HEK293 (cell line): ENCODE data around the gene PTPN6.

Experiments
- CTCF ChIA-PET: fragments of 350-600 bp; formaldehyde crosslinking; extraction: SDS; loops from one replicate; lab custom pipeline; 2021; ENCODE audit warnings: antibody characterized with exemption; lab: Yijun Ruan, JAX
- POLR2A ChIA-PET: fragments of 300-600 bp; formaldehyde crosslinking; extraction: SDS; loops from one replicate; lab custom pipeline; 2020; ENCODE audit warnings: antibody characterized with exemption, inconsistent platforms; lab: Yijun Ruan, JAX
- H3K27ac ChIP-seq: fragments of 200-500 bp; sonication (Bioruptor generic); 2 replicates; pipeline ENCODE4 v1.5.1; 2014; ENCODE audit warnings: low read depth, low read length, control low read depth, inconsistent platforms; ENCODE audit errors: extremely low read depth
- H3K36me3 ChIP-seq, 2 experiments: fragments of 200-500 bp in 1 of 2; sonication (Bioruptor generic) in 1 of 2; 1 replicate in 1 of 2; 2 replicates in 1 of 2; pipeline ENCODE4 v1.5.1; 2014 to 2017; ENCODE audit warnings: inconsistent platforms in 2 of 2, low read length in 2 of 2; ENCODE audit not compliant: control insufficient read depth in 2 of 2, insufficient read depth in 1 of 2
- H3K4me1 ChIP-seq: fragments of 200-500 bp; sonication (Bioruptor generic); 2 replicates; pipeline ENCODE4 v1.5.1; 2014; ENCODE audit warnings: mild to moderate bottlenecking, low read length, inconsistent platforms; ENCODE audit not compliant: control insufficient read depth, insufficient read depth
- H3K4me3 ChIP-seq: 2 replicates; pipeline ENCODE4 v1.5.1; 2011; ENCODE audit warnings: low read depth, mild to moderate bottlenecking, control low read depth, low read length, moderate library complexity
- H3K9me3 ChIP-seq: fragments of 200-500 bp; sonication (Bioruptor generic); 2 replicates; pipeline ENCODE4 v1.5.1; 2014; ENCODE audit warnings: low read depth, low read length, inconsistent platforms; ENCODE audit not compliant: control insufficient read depth, insufficient read depth
- ATF2 ChIP-seq: fragments of 450-650 bp; formaldehyde crosslinking; IDR thresholded peaks from 2 replicates; pipeline ENCODE4 v1.5.1; 2016; ENCODE audit warnings: missing biosample characterization, missing genetic modification characterization, low read depth
- FEZF1 ChIP-seq: fragments of 450-650 bp; formaldehyde crosslinking; IDR thresholded peaks from 2 replicates; pipeline ENCODE4 v1.5.1; 2016; ENCODE audit warnings: missing biosample characterization, missing genetic modification characterization
- GLIS2 ChIP-seq: fragments of 450-650 bp; formaldehyde crosslinking; IDR thresholded peaks from 2 replicates; pipeline ENCODE4 v1.5.1; 2016; ENCODE audit warnings: missing biosample characterization, missing genetic modification characterization
- KLF7 ChIP-seq: fragments of 450-650 bp; formaldehyde crosslinking; IDR thresholded peaks from 2 replicates; pipeline ENCODE4 v1.5.1; 2016; ENCODE audit warnings: missing biosample characterization, missing genetic modification characterization, borderline replicate concordance
- MYNN ChIP-seq: fragments of 450-650 bp; formaldehyde crosslinking; IDR thresholded peaks from 2 replicates; pipeline ENCODE4 v1.5.1; 2016; ENCODE audit warnings: missing biosample characterization, missing genetic modification characterization, borderline replicate concordance
- PRDM10 ChIP-seq: fragments of 450-650 bp; formaldehyde crosslinking; IDR thresholded peaks from 2 replicates; pipeline ENCODE4 v1.5.1; 2016; ENCODE audit warnings: missing biosample characterization, missing genetic modification characterization
- ZBTB20 ChIP-seq: fragments of 450-650 bp; formaldehyde crosslinking; IDR thresholded peaks from 2 replicates; pipeline ENCODE4 v1.5.1; 2016; ENCODE audit warnings: missing biosample characterization, missing genetic modification characterization
- ZBTB21 ChIP-seq: fragments of 450-650 bp; formaldehyde crosslinking; IDR thresholded peaks from 2 replicates; pipeline ENCODE4 v1.5.1; 2017; ENCODE audit warnings: missing biosample characterization, missing genetic modification characterization
- ZFP37 ChIP-seq: fragments of 450-650 bp; formaldehyde crosslinking; IDR thresholded peaks from 2 replicates; pipeline ENCODE4 v1.5.1; 2016; ENCODE audit warnings: missing biosample characterization, missing genetic modification characterization
- ZIC2 ChIP-seq: fragments of 450-650 bp; formaldehyde crosslinking; IDR thresholded peaks from 2 replicates; pipeline ENCODE4 v1.5.1; 2016; ENCODE audit warnings: missing biosample characterization, missing genetic modification characterization
- ZNF114 ChIP-seq: fragments of 450-650 bp; formaldehyde crosslinking; IDR thresholded peaks from 2 replicates; pipeline ENCODE4 v1.5.0; 2017; ENCODE audit warnings: missing biosample characterization, missing genetic modification characterization
- ZNF121 ChIP-seq: fragments of 450-650 bp; formaldehyde crosslinking; IDR thresholded peaks from 2 replicates; pipeline ENCODE4 v1.5.1; 2016; ENCODE audit warnings: missing biosample characterization, missing genetic modification characterization
- ZNF140 ChIP-seq: fragments of 450-650 bp; formaldehyde crosslinking; IDR thresholded peaks from 2 replicates; pipeline ENCODE4 v1.5.1; 2016; ENCODE audit warnings: missing biosample characterization, missing genetic modification characterization
- ZNF24 ChIP-seq: fragments of 450-650 bp; formaldehyde crosslinking; IDR thresholded peaks from 2 replicates; pipeline ENCODE4 v1.5.1; 2016; ENCODE audit warnings: missing biosample characterization, missing genetic modification characterization
- ZNF501 ChIP-seq: fragments of 450-650 bp; formaldehyde crosslinking; IDR thresholded peaks from 2 replicates; pipeline ENCODE4 v1.5.1; 2016; ENCODE audit warnings: missing biosample characterization, missing genetic modification characterization
- ZNF664 ChIP-seq: fragments of 450-650 bp; formaldehyde crosslinking; IDR thresholded peaks from 2 replicates; pipeline ENCODE4 v1.5.1; 2016; ENCODE audit warnings: missing biosample characterization, missing genetic modification characterization

The PTPN6 gene

GRCh38 chr12:6980740-6981139 is 29.6 kb downstream of the PTPN6 start:
- CTCF ChIA-PET, result interaction anchor here (1.3 to 1.5 kb wide), 2 partner anchors 16 to 37 kb away, joined by 4 to 5 read pairs; partner anchors contain the start of gene LPCAT3

GRCh38 chr12:6981152-6982052 is 30.2 kb downstream of the PTPN6 start:
- TF ChIP-seq MYNN (tag by site-specific recombination) (no peak), ZBTB20 (tag by site-specific recombination) (no peak), PRDM10 (no peak), GLIS2 (tag by site-specific recombination) (no peak), ZNF501 (tag by site-specific recombination) (no peak), ATF2 (tag by site-specific recombination) (no peak), KLF7 (tag by site-specific recombination) (no peak), ZBTB21 (tag by site-specific recombination) (no peak)
- TF ChIP-seq, all 188 proteins: peak for 0
- Histone ChIP-seq H3K4me1 (no peaks in the 10 kb centered on the region), H3K27ac (no peak overlapping the region), H3K36me3 (peaks cover 24 to 81% of the 10 kb centered on the region in 2 experiments), H3K9me3 (no peaks in the 10 kb centered on the region), H3K4me3 (no peak overlapping the region)
- CTCF ChIA-PET, result interaction anchor here (0.7 to 1.5 kb wide), 3 partner anchors 17 to 207 kb away, joined by 3 to 5 read pairs (median 4); partner anchors contain the start of gene LPCAT3
- POLR2A ChIA-PET, result no interaction called here

More at GRCh38 chr12:6980740-6981139, 29.6 kb downstream of the PTPN6 start:
- TF ChIP-seq ZBTB21 (tag by site-specific recombination) (no peak), FEZF1 (tag by site-specific recombination) (no peak), ZNF24 (tag by site-specific recombination) (no peak)
- POLR2A ChIA-PET, result no interaction called here
- Histone ChIP-seq H3K4me3 (no peak overlapping the region), H3K27ac (no peak overlapping the region), H3K9me3 (no peaks in the 10 kb centered on the region), H3K4me1 (no peaks in the 10 kb centered on the region), H3K36me3 (peaks cover 27 to 88% of the 10 kb centered on the region in 2 experiments)

GRCh38 chr12:6982532-6982931 is 31.4 kb downstream of the PTPN6 start:
- Histone ChIP-seq H3K36me3 (peaks cover 15 to 73% of the 10 kb centered on the region in 2 experiments), H3K4me3 (no peak overlapping the region), H3K9me3 (no peaks in the 10 kb centered on the region), H3K4me1 (no peaks in the 10 kb centered on the region), H3K27ac (0 out of 2 replicates have a peak overlapping the region, but pooled peaks have one; percentile 9)
- ChIA-PET CTCF (interaction anchor here (0.7 kb wide), 1 partner anchor 75 kb away, joined by 3 read pairs; no protein-coding TSS in a partner anchor), POLR2A (no interaction called here)
- TF ChIP-seq ZIC2, result no peak
- TF ChIP-seq ZBTB21 (tag by site-specific recombination), result no peak
- TF ChIP-seq ZNF114 (tag by site-specific recombination), result no peak
- TF ChIP-seq ZNF140 (tag by site-specific recombination), result no peak
- TF ChIP-seq ZNF121 (tag by site-specific recombination), result no peak
- no peak for TF ChIP-seq ZNF664 (tag by site-specific recombination)
- TF ChIP-seq ZFP37 (tag by site-specific recombination), result no peak
